Activated effector memory CD4-positive, alpha-beta T cell treated with anti-CD3 and anti-CD28 coated beads, Interleukin-2, amount 50 U/mL, for 16 hours (primary cell): ENCODE measurements around the gene BCL10.

Experiments used
- DNase-seq: peaks from one replicate; pipeline ENCODE4 v3.0.0-alpha.2; 2020

Gene BCL10

DNA sequence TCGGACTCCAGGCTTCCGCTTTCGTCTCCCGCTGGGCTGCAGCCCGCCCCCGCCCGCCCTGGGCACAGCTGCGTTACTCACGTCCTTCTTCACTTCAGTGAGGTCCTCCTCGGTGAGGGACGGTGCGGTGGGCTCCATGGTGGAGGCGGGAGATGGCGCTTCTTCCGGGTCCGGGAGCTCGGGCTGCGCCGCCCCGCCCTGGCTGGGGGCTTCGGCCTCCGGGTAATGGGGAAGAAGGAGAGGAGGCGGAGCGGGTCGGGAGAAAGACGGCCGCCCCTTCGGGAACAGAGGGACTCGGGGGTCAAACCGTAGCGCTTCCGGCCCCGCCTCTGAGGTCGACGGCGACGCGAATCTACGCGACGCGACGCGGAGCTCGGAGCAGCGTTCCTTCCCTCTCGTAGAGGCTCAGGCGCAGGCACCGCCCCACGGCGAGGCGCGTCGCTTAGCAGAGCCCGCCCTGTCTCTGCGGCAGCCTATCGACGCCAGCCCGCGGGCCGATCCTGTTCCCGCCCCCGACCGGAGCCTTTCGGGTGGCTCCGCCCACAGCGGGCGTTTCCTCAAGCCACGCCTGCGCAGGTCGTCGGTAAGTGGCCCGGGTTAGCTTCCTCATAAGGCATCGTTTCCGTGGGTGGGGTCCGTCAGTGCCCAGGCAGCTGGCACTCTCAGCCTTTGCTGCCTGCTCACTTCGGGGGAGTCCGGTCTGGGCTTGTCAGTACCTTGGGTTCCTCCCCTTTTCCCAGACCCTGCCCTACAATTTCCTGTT, at the start of gene BCL10:
Gene BCL10, minus strand, starts transcription at position 418 of the 763 bp plus-strand sequence. Its CDS starts 280 bp downstream, at position 138.
- peak; percentile 99 for DNase-seq

DNA sequence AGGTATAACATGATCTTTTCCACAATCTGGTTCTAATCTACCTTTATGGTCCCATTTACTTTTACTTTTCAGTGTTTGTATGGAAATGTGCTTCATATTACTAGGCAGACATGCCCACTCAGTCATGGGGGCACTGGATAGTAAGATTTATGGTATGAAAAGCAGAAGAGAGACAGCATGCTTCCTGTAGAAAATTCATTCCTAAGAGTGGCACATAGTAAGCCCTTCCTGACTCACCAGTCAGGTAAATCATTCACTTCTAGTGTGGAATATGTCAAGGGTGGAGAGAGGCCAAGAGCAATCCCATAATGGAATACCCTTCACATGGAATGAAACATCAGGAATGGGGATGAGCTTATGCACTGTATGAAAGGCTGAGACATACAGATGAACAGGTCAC, 49.5 kb upstream of the BCL10 start:
- no peak for DNase-seq

DNA sequence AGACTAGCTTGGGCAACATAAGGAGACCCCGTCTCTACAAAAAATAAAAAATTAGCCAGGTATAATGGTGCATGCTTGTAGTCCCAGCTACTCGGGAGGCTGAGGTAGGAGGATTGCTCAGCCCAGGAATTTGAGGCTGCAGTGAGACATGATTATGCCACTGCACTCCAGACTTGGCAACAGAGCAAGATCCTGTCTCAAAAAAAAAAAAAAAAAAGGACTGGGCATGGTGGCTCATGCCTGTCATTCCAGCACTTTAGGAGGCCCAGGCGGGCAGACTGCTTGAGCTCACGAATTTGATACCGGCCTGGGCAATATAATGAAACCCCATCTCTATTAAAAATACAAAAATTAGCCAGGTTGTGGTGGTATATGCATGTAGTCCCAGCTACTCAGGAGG, 47.3 kb upstream of the BCL10 start:
- DNase-seq: no peak

DNA sequence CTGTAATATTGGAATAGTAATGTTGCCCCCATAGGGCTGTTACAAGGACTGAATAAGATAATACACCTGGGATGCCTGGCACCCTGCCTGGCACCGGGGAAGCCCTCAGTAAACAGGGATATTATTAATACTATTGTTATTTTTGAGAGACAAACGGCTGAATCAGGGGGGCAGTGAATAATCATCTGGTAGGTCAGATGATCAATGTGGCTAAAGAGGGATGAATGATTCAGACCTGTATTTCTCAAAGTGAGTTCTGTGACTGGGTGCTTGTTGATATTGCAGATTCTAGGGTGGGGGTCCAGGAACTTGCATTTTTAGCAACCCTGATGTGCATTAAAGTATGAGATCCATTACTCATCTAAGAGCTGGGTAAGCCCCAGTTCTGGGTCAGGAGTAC, 46.2 kb upstream of the BCL10 start:
- no peak for DNase-seq

DNA sequence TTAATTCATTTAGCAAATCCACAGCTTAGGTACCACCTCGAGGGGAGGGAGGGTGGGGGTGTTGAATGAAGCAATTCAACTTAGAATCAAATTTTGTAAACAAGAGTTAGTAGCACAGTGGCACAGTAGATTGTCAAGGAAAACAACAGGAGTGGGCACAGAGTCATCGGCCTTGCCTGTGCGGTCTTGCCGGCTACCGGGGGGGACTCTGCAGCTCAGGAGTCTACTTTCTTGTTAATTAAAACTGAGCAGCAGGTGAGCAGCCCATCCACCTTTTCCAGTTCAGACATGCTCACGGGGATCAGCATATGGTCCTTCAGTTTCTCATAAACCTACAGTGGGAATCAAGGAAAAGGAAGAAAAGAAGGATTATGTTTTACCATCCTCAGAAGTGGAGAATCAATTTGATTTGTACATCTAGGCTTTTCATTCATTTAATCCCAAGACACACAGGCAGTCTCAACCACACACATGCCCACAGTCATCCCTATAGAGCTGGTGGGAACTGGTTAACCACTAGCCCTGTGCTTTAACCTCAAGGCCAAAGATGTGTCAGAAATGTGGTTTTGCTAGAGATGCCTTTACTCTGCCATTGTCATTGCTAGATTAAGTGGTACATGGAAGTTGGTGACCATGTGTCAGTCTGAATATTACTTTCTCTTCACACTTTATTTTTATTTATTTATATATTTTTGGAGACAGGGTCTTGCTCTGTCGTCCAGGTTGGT, 45.0 kb upstream of the BCL10 start:
- no peak for DNase-seq

DNA sequence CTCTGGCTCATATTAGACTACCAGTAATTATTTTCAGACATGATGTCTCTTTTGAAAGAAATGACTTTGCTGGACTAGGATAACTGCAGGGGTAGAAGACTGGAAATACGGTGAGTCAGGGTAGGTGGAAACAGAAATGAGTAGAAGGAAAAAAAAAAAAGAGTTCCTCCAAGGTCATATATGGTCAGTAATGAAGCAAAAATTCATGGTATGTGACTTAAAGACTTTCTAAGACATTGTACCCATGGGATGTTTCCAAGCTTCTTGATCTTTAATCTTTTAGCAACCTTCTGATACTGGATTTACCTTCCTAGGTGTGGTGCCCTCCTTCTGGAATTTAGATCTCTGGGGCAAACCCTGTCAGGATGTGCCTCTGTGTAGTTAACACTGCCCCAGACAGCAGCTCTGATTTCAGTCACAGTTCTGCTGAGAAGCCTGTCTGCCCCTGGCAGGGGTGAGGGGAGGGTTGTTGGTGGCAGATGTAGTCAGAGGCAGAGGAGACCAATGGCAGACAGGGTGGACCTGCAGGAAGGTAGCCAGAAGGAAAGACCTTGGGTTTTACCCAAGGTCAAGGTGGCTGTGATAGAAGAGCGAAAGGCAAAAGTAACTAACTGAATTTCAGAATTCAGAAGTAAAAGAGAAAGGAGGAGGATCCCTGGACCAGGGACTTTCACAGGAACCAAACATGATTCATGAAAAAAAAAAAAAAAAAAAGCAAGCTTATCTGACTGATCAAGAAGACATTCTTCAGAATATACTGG, 44.1 kb upstream of the BCL10 start:
- no peak for DNase-seq

DNA sequence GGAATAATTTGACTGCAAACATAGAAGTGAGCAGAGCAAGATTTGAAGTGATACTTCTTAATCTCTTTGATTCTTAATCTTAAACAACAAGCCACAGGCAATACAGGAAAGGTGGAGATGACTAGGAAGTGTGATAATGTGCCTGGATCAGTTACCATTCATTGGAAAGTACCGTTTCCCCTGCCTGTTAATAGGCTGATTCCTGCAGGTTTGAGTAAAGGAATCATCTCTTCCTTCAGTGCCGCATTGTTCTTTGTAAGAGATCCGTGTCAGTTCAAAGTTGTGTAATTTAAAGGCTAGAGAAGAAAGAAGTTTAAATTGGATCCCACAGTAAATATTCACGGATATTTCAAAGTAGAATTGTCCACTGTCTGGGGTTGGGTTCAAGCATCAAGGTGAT, 43.5 kb upstream of the BCL10 start:
- DNase-seq: no peak

DNA sequence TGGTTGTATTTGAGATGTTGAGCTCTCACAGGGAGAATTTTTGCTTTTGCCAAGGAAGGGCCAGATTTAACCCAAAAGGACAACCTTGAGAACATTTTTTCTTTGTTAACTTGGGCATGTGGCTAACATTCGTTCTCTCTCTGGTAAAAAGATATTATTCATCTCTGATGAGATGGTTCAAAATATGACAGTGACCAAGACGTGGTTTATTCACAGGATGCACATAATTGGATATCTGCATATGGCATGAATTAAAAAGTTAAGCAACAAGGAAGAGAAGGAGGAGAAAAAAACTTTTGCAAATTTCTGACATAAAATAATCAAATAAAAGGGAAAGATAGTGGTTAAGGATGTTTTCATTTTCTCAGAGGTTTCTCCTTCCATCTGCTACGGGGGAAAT, 43.1 kb upstream of the BCL10 start:
- DNase-seq: no peak

DNA sequence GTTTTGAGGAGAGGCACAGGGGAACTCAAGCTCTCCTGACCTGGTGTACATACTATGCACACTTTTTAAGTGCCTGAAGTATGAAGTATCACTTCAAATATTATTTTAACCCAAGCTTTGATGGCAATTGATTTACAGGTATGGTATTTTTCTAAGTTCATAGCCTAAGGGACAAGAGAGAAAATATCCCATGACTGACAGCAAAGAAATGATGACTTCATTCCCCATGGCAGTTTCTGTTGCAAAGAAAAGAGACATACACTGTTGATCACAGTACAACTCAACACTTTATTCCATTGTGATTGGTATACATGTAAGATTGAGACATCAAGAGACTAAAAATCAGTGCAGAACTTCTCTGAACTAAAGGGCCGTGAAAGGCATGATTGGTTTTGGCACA, 41.8 kb upstream of the BCL10 start:
- no peak for DNase-seq

DNA sequence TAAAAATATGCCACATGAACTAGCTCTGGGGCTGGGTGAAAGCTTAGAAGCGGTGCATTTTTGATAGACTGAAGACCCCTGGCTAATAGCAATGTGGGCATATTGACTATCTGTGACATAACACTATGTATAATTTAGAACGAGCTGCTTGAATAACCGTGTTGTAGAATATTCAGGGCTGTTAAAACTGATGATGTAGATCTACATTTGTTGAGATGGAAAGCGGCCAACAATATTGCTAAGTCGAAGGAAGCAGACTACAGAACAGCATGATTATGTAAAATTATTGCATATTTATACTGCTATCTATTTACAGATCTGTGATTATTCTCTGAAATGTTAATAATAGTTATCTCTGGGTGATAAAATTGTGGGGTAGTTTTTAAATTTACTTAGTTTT, 41.1 kb upstream of the BCL10 start:
- DNase-seq: no peak

DNA sequence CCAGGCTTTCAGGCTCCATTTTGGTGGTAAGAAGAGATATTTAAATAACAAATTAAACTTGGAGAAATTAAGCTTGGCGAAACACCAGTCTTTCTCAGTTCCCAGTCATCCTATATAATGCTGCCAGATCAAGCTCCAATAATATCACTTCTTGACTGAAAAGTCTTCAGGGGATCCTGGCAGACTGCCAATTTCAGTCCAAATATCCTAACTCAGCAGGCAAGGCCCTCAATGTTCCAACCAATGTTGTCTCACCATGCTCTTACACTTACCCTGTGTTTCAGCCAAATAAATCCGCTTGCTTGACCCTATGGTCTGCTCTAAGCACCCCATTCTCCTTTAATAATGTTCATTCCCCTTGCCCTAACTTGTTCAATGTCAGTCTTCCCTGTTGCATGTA, 39.9 kb upstream of the BCL10 start:
- DNase-seq: no peak

DNA sequence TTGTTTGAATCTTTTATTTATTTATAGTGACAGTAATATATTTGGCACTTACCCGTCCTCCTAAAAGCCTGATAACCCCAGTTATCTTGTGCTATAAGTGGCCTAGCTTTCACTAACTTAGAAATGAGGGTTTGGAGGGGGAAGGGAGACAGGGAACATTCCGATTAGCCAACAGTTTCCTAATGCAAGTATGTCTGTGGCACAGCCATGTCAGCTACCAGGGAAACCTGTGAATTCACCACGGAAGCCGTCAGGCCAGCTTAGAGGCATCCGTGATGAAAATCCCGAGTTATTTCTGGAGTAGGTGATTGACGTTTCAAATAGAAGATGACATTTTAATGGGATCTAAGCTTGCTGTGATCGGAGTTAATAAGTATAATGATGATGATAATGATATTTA, 39.4 kb upstream of the BCL10 start:
- no peak for DNase-seq

DNA sequence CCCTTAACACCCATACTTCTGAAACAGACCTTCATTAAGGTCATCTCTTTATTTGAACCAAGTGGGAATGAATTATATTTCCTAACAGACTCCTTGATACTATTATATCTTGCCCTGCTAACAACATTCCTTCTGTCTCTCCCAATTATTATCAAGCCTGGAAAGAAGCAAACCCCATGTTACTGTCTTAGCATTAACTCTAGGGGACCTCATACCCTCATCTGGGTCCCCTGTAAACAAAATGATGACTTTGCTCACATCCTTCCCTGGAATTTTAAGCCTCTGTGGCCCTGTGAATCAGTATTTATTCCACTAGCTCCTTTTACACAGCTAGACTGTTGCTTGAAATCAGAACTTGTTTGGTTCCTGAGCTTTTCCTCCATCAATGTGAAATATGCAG, 38.3 kb upstream of the BCL10 start:
- DNase-seq: no peak

DNA sequence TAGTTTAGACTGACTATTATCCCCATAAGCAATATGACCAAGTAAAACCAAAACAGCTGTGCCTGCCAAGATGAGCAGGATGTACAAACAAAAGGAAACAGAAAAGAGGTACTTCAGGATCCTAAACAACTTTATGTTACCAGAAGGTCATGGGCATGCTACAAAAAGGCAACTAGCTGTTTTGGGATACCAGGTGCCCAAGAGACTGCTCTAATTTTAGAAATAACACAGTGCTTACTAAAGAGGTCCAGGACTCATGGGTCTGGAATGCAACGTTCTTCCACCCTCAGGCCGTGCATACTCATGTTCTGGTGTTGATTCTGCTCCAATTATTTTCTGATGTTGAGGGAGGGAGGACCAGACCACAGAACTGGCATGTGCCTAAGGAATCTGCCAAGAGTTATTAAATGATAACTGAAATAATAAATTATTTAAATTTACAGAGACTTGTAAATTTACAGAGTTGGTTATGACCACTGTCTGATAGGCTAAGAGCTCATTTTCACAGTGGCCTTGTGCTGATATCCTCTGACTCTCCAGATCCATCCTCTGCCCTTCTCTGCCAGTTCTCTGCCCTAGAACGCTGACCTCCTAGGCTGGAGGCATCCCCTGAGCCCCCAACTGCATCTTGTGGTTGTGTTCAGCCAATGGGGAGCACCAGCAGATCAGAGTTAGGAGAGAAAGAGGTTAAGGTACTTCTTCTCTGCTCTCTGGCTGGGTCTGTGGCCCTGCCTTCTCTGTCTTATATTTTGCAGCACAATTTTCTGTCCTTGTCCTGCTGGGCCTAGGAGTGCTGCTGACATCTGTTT, 37.7 kb upstream of the BCL10 start:
- DNase-seq: no peak

DNA sequence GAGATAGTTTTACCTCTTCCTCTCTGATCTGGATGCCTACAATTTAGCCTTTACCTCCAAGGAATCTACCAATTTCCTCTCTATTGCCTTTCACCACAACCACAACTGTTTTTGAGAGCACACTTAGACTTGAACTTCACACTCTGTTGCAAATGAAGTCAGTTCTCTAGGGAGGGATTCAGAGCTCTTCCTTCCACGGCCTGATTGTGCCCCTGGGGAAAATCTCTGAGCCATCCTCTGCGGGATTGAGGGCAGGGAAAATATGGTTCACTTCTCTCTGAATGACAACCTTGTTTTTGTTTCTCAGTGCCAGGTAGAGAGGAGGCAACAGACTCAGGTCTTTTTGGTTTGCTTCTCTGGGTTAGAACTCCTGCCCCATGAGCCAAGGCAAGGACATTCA, 35.4 kb upstream of the BCL10 start:
- no peak for DNase-seq

DNA sequence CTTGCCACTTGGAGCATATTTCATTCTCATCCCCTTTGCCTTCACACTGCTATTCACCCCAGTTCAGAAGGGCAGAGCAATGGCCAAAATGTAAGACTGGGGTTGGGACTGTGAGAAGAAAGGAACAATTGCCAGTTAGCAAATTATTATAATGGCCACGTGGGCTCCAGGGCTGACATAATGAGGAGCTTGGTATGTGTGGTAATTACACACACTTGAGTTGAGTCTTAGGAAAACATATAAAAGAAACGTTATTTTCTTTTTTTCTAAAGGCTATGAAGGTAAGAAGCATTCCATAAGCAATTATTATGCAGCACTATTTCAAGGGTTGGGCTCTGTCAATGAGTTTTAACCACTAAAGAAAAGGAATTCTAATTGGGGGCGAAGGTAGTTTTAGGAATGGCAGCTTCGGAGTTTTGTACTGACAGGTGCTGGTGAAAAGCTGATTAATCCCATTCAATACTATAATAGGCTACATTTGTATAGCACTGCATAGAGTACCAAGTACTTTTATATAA, 32.5 kb upstream of the BCL10 start:
- no peak for DNase-seq

DNA sequence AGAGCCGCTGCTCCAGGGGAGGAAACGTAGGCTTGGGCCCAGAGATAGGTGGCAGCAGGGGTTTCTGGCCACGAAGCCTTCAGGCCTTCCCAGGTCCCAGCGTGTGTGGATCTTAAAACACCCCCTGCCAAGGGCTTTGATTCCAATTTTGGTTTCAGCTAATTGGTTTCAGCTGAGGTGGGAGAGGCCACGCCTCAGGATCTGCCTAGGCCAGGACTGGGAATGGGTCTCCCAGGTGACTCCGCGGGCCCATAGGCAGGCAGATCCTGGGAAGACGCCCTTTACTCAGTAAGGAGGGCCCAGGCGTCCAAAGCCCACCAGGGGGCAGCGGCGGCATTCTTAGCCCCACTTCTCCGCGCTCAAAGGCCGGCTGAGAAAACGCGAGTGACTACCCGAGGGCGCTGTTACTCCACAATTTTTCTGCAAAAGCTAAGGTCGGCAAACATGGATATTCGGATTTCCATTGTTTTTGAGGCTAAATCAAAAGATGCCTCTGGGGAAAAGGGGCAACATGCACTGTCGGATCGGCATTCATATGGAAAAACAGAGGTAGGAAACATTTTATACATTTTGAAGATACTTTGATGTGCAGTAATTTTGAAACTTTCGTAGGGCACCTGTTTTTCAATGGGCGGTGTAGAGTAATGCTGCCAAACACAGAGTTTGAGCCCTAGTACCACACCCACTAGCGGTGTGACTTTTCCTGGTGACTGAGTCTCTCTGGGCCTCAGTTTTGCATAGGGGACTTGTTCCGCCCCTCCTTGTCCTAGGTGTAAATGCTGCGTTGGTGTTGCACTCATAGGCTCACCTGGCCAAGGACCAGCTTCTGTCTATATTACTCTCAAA, 31.8 kb upstream of the BCL10 start:
- peak; percentile 85 for DNase-seq

DNA sequence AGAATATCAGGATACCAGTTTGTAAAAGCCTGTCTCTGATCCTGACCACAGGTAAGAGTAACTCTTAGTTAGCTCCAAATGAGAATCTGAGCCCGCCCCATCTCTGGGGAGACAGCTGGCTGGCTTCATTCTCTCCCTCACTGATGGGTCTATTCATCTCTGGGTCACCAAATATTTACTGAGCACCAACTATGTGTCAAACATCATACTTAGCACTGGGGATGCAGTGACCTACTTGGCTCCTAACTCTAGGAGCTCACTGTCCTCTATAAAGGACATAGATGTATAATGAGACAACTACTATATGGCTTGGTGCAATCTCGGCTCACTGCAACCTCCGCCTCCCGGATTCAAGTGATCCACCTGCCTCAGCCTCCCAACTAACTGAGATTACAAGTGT, 29.8 kb upstream of the BCL10 start:
- no peak for DNase-seq

DNA sequence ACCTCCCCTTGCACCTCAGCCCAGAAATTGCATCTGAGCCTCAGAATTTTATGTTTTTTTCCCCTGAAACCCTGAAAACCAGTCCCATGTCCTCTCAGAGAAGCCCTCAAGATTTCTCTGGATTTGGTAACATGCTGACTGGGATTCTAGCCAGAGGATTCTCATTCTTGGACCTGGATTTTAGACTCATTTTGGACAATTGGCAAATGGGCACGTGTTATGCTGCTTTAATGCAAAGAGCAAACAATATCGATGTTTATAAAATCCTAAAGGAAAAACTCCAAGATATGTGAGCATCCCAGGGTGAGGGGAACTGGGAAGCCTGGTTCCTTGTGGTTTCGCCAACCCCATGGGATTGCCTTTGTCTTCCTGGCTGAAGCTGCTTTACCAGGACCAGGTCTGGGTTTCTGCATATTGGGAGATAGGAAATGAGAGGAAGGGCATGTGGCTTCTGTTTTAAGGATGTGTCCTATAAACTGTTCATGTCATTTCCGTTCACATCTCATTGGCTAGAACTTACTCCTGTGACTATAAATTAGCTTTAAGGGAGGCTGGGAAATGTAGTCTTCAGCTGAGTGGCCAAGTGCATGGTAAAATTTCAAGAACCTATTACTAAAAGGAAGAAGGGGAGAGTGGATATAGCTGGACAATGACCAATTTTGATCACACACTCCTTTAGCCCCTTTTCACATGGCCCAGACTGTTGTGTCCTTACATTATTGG, 27.2 kb upstream of the BCL10 start:
- DNase-seq: no peak

DNA sequence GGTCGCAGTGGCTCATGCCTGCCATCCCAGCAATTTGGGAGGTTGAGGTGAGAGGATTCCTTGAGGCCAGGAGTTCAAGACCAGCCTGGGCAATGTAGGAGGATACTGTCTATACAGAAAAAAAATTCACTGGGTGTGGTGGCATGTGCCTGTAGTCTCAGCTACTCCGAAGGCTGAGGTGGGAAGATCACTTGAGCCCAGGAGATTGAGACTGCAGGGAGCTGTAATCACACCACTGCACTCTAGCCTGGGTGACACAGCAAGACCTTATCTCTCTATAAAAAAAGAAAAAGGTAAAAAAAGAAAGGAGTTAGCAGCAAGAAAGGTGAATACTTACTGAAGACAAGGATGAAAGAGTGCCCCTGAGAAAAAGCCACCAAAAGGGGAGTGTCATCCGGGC, 23.7 kb upstream of the BCL10 start:
- DNase-seq: no peak
